ENCODE results near the gene TCF7L1.
"Not testable (repeated sequence)": the region's sequence is repeated elsewhere in the genome, so short reads cannot be mapped to it uniquely, and the experiment has no call there.

Gene TCF7L1

DNA sequence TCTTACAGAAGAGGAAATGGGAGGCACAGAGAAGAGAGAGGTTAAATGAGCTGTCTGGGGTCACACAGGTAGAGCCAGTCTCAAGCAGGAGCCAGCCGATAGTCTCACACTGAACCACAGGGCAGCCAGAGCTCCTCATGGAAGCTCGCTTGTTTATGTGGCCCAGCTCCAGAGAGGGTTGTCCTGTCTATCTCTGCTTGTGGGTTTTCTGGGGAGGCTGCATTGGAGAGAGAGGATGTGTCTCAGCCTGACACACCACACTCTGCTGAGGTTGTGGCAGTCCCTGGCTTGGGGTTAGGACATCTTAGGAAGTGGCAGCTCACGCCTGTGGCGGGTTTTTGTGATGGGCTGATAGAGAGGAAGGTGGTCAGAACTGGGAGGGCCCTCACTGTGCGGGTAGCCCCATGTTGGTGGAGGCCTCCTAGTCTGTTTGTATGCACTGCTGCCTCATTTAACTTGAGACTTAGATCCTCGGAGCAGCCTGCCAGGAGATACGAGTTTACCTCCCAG lies 52.3 kb downstream of the TCF7L1 start:
- no peak for ATAC-seq

GRCh38 chr2:85187069-85187468 lies 53.9 kb downstream of the TCF7L1 start:
- no peak for ATAC-seq

DNA sequence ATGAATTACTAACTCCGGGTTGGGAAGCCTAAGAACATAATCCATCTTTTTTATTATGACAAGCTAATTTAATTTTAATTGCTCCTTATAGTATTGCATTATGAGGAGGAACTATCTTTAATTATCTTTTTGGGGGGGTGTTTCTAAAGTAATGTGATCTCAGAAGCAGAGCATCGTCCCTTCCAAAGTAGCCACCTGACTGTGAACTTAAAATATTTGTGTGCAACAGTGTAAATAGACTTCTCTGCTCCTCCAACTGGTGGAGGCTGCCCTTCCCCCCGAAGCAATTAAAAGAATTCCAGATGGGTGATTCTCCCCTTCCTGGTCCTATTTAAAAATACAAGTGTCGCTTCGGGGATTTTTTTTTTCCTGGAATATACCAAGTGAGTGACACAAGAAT lies 55.7 kb downstream of the TCF7L1 start:
- no peak for ATAC-seq

GRCh38 chr2:85189606-85190270 lies 56.5 kb downstream of the TCF7L1 start:
- ATAC-seq: no peak

DNA sequence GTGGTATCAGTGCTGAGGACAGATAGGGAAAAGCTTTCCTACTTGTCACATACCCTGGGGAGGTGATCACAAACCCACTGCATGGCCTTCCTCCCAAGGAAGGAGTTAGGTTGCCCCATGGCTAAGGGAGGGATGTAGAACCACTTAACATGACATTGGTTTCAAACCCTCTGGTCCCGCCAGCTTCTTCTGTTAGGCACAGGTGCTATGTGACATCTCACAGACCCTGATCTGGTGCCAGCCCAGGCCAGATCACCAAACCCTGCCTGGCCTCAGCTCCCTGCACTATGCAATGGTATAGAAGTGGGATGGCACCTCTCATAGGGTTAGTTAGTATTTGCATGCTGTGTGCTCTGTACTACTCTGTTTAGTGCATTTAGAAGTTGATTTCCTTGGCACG lies 58.0 kb downstream of the TCF7L1 start:
- ATAC-seq: no peak

- ATAC-seq: no peak
Observed at GRCh38 chr2:85194780-85195480, 61.7 kb downstream of the TCF7L1 start.

DNA sequence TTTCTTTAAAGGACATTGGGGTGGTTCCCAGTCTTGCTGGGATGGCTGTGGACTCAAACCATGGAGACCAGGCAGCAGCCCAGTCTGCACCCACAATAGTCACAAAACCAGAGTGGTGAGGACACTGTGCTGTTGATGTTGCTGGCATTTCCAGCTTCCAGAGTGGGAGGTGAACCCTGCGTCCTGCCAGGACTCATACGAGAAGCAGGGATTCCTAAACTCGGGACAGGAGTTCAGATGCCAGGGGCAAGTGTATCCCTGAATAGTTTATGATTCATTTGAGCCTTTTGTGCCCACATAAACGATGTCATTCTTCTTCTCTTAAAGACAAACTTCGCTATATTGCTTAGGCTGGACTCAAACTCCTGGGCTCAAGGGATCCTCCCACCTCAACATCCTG lies 62.8 kb downstream of the TCF7L1 start:
- no peak for ATAC-seq

DNA sequence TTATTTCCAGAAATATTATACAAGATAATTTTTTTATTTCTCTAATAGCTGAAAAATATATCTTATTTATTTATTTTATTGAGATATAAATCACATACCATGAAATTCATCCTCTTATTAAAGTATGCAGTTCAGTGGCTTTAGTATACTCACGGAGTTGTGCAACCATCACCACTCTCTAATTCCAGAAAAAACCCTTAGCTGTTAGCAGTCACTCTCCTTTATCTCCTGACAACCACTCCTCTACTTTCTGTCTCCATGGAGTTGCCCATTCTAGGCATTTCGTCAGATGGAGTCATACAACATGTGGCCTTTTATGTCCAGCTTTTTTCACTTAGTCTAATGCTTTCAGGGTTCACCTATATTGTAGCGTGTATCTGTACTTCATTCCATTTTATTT lies 66.5 kb downstream of the TCF7L1 start:
- ATAC-seq: no peak

DNA sequence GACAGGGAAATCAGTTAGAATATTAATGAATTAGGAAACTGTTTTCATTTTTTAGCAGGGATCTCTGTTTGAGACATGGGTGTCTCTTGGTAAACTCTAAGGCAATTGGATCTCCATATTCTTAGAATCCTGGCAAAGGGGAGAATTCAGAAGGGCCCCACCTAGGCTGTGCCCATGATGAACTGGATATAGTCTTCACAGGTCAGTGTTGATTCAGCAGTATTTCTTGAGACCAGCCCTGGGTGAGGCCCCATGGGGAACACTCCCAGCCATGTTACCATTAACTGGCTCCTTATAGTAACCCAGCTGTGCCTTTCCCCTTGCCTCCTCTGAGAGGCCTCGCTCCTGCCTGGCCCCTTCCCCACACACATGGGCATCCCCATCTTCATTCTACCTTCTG lies 76.7 kb downstream of the TCF7L1 start:
- no peak for ATAC-seq

- ATAC-seq: no peak
Observed at GRCh38 chr2:85210511-85210910, 77.3 kb downstream of the TCF7L1 start.

DNA sequence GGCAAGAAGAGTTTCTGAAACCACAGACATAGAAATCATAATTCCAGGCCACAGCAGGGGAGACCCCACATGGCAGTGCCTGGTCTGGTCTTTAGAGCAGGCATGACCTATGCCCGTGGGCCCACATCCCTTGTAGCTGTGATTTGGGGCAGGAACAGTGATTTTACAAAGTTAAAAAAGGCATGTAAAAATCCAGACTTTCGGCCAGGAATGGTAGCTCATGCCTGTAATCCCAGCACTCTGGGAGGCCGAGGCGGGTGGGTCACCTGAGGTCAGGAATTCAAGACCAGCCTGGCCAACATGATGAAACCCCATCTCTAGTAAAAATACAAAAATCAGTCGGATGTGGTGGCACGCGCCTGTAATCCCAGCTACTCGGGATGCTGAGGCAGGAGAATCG lies 78.4 kb downstream of the TCF7L1 start:
- ATAC-seq: not testable (repeated sequence)

GRCh38 chr2:85212841-85213240 lies 79.6 kb downstream of the TCF7L1 start:
- ATAC-seq: no peak

DNA sequence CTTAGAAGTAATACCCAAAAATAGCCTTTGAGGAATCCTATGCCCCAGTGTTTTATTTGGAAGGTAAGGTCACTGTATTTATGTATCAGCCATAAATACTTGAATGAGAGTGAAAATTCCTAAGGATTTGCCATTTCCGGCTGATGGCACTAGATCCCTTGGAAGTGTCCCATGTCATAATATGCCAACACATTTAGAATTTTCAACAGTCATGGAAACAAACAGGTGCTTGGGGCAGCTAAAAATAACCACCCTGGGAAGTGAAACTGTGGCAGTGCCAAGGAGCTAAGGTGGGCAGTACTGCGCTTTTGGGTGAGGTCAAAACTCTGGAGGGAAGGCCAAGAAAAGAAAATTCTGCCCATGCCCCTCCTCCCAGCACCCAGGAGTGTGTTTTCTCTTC lies 80.2 kb downstream of the TCF7L1 start:
- ATAC-seq: no peak

GRCh38 chr2:85213901-85214512 lies 80.8 kb downstream of the TCF7L1 start:
- ATAC-seq: no peak

GRCh38 chr2:85215081-85215447 lies 81.9 kb downstream of the TCF7L1 start:
- no peak for ATAC-seq

- ATAC-seq: no peak
Observed at GRCh38 chr2:85215448-85216401, 82.5 kb downstream of the TCF7L1 start.

DNA sequence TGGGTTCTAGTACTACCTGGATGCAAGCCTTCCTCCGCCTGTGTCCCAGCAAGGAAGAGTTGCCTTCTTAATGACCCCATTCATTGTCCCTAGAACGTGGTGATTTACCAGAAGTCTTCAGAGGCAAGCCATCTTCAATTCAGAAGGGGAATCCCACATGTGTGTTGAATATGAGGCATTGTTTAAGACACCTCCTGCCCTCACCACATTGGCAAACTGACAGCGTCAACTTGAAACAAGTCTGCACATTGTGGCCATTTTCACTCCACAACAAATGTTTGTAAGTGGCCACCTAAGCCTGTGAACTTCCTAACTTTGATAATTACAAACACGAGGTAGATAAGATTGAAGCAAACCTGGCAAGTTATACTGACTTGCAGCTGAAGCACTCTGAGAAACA lies 83.7 kb downstream of the TCF7L1 start:
- no peak for ATAC-seq

DNA sequence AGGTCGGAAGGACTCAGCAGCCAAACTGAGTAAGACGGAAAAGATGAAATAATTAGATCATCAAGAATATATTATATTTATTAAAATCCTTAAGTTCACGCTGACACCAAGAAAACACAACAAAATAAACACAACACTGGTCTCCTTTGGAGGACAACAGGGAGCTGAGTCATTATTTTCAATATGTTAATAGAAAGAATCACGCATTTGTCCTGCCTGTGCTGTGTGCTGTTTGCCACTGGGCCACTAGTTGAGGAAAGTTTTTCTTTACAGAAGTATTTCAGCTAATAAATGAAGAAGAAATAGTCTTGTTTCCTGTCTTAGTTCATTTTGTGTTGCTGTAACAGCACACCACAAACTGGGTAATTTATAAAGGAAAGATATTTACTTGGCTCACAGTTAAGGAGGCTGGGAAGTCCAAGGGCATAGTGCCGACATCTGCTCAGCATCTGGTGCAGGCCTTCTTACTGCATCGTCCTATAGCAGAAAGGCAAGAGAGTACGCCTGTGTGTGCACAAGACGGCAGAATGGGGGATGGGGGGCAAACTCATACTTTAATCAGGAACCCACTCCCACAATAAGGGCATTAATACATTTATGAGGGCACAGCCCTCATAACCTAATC lies 88.0 kb downstream of the TCF7L1 start:
- no peak for ATAC-seq

DNA sequence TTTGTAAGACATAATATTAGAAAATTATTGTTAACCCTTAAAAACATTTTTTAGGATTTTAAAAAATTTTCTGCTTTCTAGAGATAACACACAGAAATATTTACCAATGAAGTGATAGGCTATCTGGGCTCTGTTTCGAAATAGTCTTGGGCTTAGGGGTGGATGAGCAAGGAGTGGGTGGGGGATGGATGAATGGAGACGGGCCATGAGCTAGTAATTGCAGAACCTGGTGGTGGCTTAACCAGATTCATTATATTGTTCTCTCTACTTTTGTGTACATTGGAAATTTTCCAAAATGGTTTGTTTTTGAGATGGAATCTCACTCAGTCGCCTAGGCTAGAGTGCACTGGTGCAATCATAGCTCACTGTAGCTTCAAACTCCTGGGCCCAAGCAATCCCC lies 89.6 kb downstream of the TCF7L1 start:
- ATAC-seq: no peak

DNA sequence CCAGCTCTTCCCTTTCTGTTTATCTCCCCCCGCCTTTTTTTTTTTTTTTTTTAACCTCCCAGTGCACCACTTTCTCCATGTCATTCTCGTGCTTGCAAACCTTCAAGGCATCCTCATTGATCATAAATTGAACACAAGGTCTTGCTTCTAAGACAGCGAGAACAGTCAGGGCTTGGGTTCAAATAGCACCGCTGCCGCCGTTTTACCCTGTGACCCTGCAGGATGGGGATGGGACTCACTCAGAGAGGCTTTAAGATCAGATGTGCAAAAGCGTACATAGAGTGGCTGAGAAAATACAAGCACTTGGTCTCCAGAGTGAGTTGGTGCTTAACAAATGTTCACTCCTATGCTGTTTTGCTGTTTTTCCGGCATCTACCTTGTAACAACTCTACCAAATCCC lies 93.6 kb downstream of the TCF7L1 start:
- no peak for ATAC-seq

DNA sequence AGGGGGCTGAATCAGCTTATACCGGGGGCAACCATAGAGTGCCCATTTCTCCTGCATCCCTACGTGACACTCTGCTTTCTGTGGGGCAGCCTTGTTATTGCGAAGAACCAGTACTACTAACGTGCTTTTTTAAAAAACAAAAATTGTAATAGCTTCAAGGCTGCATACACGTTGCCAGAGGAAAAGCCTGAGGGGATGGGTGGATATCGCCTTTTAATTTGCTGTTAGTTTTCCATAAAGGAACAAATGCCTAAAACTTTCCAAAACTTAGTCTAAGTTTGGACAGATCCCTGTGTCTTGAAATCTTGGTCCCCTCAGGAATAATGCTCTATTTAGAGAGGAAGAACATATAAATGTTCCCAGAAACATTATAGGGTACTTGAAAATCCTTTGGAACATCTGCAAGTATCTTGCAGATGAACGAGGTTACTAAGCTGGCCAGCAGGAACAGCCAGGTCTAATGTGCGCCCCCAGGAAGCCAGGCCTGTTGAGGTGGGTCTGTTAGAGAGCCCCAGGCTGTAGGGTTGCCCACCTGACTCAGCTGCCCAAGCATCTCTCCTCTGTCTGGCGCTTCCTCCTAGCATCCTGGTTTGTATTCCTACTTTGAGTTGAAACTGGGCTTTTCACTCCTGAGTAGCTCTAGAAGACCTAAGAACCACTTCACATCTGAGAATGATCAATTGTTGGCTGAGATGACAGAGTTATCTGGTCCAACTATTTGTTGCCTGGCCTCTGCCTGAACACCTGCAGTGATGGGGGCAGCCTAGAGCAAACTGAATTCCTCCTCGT lies 97.7 kb downstream of the TCF7L1 start:
- ATAC-seq: no peak

- ATAC-seq: no peak
Observed at GRCh38 chr2:85231468-85231805, 98.2 kb downstream of the TCF7L1 start.
